IMR-90 (cell line): ENCODE results near the gene PPP1R9A. TPM values are rescaled to one million over a fixed set of nuclear protein-coding genes. Genes with fewer than 3 reads are reported as not detected.

Source experiments
- ATAC-seq: fragments of 200-7000 bp; cut with Tn5 transposase; 2 replicates; pipeline ENCODE4 v1.9.1; 2020; ENCODE audit warnings: low read depth, mild to moderate bottlenecking, moderate library complexity
- BruUV-seq: library from RNA; stranded (reverse); fragments of 400-500 nt; replicated peaks from 2 replicates; lab custom pipeline; 2021; lab: Mats Ljungman, UMichigan
- CTCF ChIA-PET: fragments of 300-600 bp; formaldehyde crosslinking; extraction: SDS; loops from one replicate; lab custom pipeline; 2021; ENCODE audit warnings: antibody characterized with exemption; lab: Yijun Ruan, JAX
- POLR2A ChIA-PET: fragments of 300-600 bp; sonication (Branson Sonifier 250); formaldehyde crosslinking; loops from one replicate; lab custom pipeline; 2022; ENCODE audit warnings: antibody characterized with exemption; ENCODE audit not compliant: unreplicated experiment; lab: Charles Lee
- DNase-seq: peaks from one replicate; pipeline ENCODE4 v3.0.0; 2013
- H2AFZ ChIP-seq: replicated peaks from 2 replicates; pipeline ENCODE3; 2013; ENCODE audit warnings: low read length, mild to moderate bottlenecking; ENCODE audit not compliant: poor library complexity
- H2AK5ac ChIP-seq: 2 replicates; pipeline ENCODE4 v1.6.1; 2013; ENCODE audit warnings: low read depth, low read length, inconsistent platforms
- H2AK9ac ChIP-seq: replicated peaks from 2 replicates; pipeline ENCODE3; 2013; ENCODE audit warnings: mild to moderate bottlenecking, low read depth, low read length, moderate library complexity; ENCODE audit not compliant: poor library complexity
- H2BK120ac ChIP-seq: 2 replicates; pipeline ENCODE4 v1.6.1; 2013; ENCODE audit warnings: low read depth, low read length, inconsistent platforms
- H2BK15ac ChIP-seq: 3 replicates; pipeline ENCODE4 v1.6.1; 2013; ENCODE audit warnings: low read depth, low read length, inconsistent platforms
- H2BK20ac ChIP-seq: 2 replicates; pipeline ENCODE4 v1.6.1; 2013; ENCODE audit warnings: low read depth, mild to moderate bottlenecking, inconsistent platforms, low read length, moderate library complexity
- H2BK5ac ChIP-seq: 2 replicates; pipeline ENCODE4 v1.6.1; 2013; ENCODE audit warnings: mild to moderate bottlenecking, low read depth, low read length, inconsistent platforms; ENCODE audit not compliant: poor library complexity, severe bottlenecking
- H3K14ac ChIP-seq: replicated peaks from 2 replicates; pipeline ENCODE4 v1.6.1; 2013; ENCODE audit warnings: low read depth, low read length, inconsistent platforms
- H3K18ac ChIP-seq: 2 replicates; pipeline ENCODE4 v1.6.1; 2013; ENCODE audit warnings: low read depth, low read length, control low read depth
- H3K23ac ChIP-seq: 2 replicates; pipeline ENCODE4 v1.6.1; 2013; ENCODE audit warnings: low read depth, low read length, inconsistent platforms
- H3K27ac ChIP-seq: 2 replicates; pipeline ENCODE4 v1.5.1; 2013; ENCODE audit warnings: mild to moderate bottlenecking, control low read depth, low read length; ENCODE audit not compliant: insufficient read depth
- H3K27me3 ChIP-seq: 2 replicates; pipeline ENCODE4 v1.6.1; 2013; ENCODE audit warnings: low read length; ENCODE audit not compliant: control insufficient read depth, insufficient read depth
- H3K36me3 ChIP-seq: 2 replicates; pipeline ENCODE4 v1.6.1; 2013; ENCODE audit warnings: low read length, mixed read lengths; ENCODE audit not compliant: control insufficient read depth, insufficient read depth
- H3K4ac ChIP-seq: 2 replicates; pipeline ENCODE4 v1.6.1; 2013; ENCODE audit warnings: low read depth, low read length, inconsistent platforms
- H3K4me1 ChIP-seq: 2 replicates; pipeline ENCODE4 v1.6.1; 2013; ENCODE audit warnings: low read length, mixed read lengths; ENCODE audit not compliant: control insufficient read depth, insufficient read depth
- H3K4me2 ChIP-seq: 2 replicates; pipeline ENCODE4 v1.6.1; 2013; ENCODE audit warnings: low read depth, mild to moderate bottlenecking, control low read depth, low read length, moderate library complexity
- H3K4me3 ChIP-seq: 2 replicates; pipeline ENCODE4 v1.5.1; 2013; ENCODE audit warnings: low read depth, mild to moderate bottlenecking, control low read depth, low read length, moderate library complexity; ENCODE audit not compliant: insufficient read depth
- H3K56ac ChIP-seq: 2 replicates; pipeline ENCODE4 v1.6.1; 2013; ENCODE audit warnings: low read length, inconsistent platforms; ENCODE audit not compliant: insufficient read depth; ENCODE audit errors: extremely low read depth
- H3K79me1 ChIP-seq, 2 experiments: 2 replicates each; pipeline ENCODE4 v1.6.1; 2013; ENCODE audit warnings: low read length in 2 of 2, inconsistent platforms in 1 of 2, low read depth in 1 of 2
- H3K9ac ChIP-seq: 2 replicates; pipeline ENCODE4 v1.6.1; 2013; ENCODE audit warnings: low read depth, low read length, control low read depth
- H3K9me1 ChIP-seq: 2 replicates; pipeline ENCODE4 v1.6.1; 2013; ENCODE audit warnings: low read length, inconsistent platforms; ENCODE audit not compliant: insufficient read depth
- H3K9me3 ChIP-seq: 2 replicates; pipeline ENCODE4 v1.6.1; 2013; ENCODE audit warnings: low read length; ENCODE audit not compliant: control insufficient read depth, insufficient read depth
- H4K20me1 ChIP-seq: 2 replicates; pipeline ENCODE4 v1.6.1; 2013; ENCODE audit warnings: low read length, inconsistent platforms; ENCODE audit not compliant: insufficient read depth
- H4K5ac ChIP-seq: 2 replicates; pipeline ENCODE4 v1.6.1; 2013; ENCODE audit warnings: mild to moderate bottlenecking, low read depth, low read length, control low read depth
- H4K8ac ChIP-seq, 2 experiments: 2 replicates each; pipeline ENCODE4 v1.6.1; 2013; ENCODE audit warnings: low read depth in 2 of 2, low read length in 2 of 2, control low read depth in 1 of 2, inconsistent platforms in 1 of 2
- H4K91ac ChIP-seq: 2 replicates; pipeline ENCODE4 v1.6.1; 2013; ENCODE audit warnings: low read depth, low read length, inconsistent platforms; ENCODE audit not compliant: insufficient read depth
- BHLHE40 ChIP-seq: fragments of 150-350 bp; IDR thresholded peaks from 2 replicates; pipeline ENCODE4 v1.6.1; 2016; ENCODE audit warnings: mild to moderate bottlenecking, low read depth, low read length
- CEBPB ChIP-seq: IDR thresholded peaks from 2 replicates; pipeline ENCODE4 v1.6.1; 2012; ENCODE audit warnings: low read depth, low read length, improper control_type of control experiment
- CHD1 ChIP-seq: IDR thresholded peaks from 2 replicates; pipeline ENCODE4 v1.6.1; 2012; ENCODE audit warnings: low read depth, low read length, improper control_type of control experiment
- FOS ChIP-seq: fragments of 150-350 bp; IDR thresholded peaks from 2 replicates; pipeline ENCODE4 v1.6.1; 2016; ENCODE audit warnings: low read depth, low read length
- MAFK ChIP-seq: IDR thresholded peaks from 2 replicates; pipeline ENCODE4 v1.6.1; 2012; ENCODE audit warnings: low read depth, low read length, improper control_type of control experiment
- MAZ ChIP-seq: IDR thresholded peaks from 2 replicates; pipeline ENCODE4 v1.6.1; 2012; ENCODE audit warnings: low read depth, mild to moderate bottlenecking, low read length, improper control_type of control experiment, moderate library complexity, borderline replicate concordance
- MXI1 ChIP-seq: IDR thresholded peaks from 2 replicates; pipeline ENCODE4 v1.6.1; 2012; ENCODE audit warnings: low read depth, mild to moderate bottlenecking, low read length, moderate library complexity, borderline replicate concordance
- NFE2L2 ChIP-seq: fragments of 150-350 bp; IDR thresholded peaks from 2 replicates; pipeline ENCODE4 v1.6.1; 2016; ENCODE audit warnings: low read depth, mild to moderate bottlenecking, low read length
- POLR2A ChIP-seq: IDR thresholded peaks from 2 replicates; pipeline ENCODE4 v1.6.1; 2012; ENCODE audit warnings: mild to moderate bottlenecking, low read depth, low read length
- RAD21 ChIP-seq: IDR thresholded peaks from 2 replicates; pipeline ENCODE4 v1.6.1; 2012; ENCODE audit warnings: low read length, improper control_type of control experiment
- RCOR1 ChIP-seq: IDR thresholded peaks from 2 replicates; pipeline ENCODE4 v1.6.1; 2012; ENCODE audit warnings: mild to moderate bottlenecking, low read length, improper control_type of control experiment; ENCODE audit not compliant: insufficient replicate concordance
- RFX5 ChIP-seq: IDR thresholded peaks from 2 replicates; pipeline ENCODE4 v1.8.0; 2012; ENCODE audit warnings: low read depth, mild to moderate bottlenecking, low read length, moderate library complexity
- SMC3 ChIP-seq: fragments of 150-350 bp; IDR thresholded peaks from 2 replicates; pipeline ENCODE4 v1.6.1; 2016; ENCODE audit warnings: low read depth, mild to moderate bottlenecking, antibody characterized with exemption, low read length, moderate library complexity
- WGBS, 2 experiments: methylation state at CpG; one replicate each; pipeline versions ENCODE4 v1.1.5 to v1.1.7; 2013; ENCODE audit warnings: missing lambda C conversion rate in 2 of 2; ENCODE audit not compliant: insufficient read length in 1 of 2; ENCODE audit errors: extremely low coverage in 2 of 2; 5-methylcytosine and 5-hydroxymethylcytosine counted together
- dilution Hi-C: fragments of 300-500 bp; cut with HindIII; formaldehyde crosslinking; loops from one replicate; pipeline ENCODE4 v1.14.3; 2018; ENCODE audit warnings: low sequenced_read_pairs; ENCODE audit not compliant: unreplicated experiment
- in situ Hi-C: fragments of 300-500 bp; cut with MboI; formaldehyde crosslinking; loops from 3 replicates; pipeline ENCODE4 v1.14.3; 2019; ENCODE audit warnings: low sequenced_read_pairs, inconsistent platforms, mixed read lengths
- intact Hi-C: fragments of 100-400 bp; cut with micrococcal nuclease; formaldehyde crosslinking; loops from 2 replicates; pipeline ENCODE4 v1.10.0; 2022
- polyA plus RNA-seq, 3 experiments: library from polyadenylated mRNA; depleted of rRNA; stranded (reverse); fragments of >200 nt; gene quantifications; 2 replicates each; pipeline ENCODE4 v1.2.3, GENCODE V29; 2012; ENCODE audit warnings: low replicate concordance in 1 of 3
- total RNA-seq: library from RNA; depleted of rRNA; stranded (reverse); fragments of >200 nt; gene quantifications from 2 replicates; pipeline ENCODE4 v1.2.3, GENCODE V29; 2012
- TF ChIP-seq, protein P1 (sequence below): conservative IDR thresholded peaks from 2 replicates; pipeline ENCODE4 v1.5.1; 2012; ENCODE audit warnings: mild to moderate bottlenecking, low read depth, low read length, improper control_type of control experiment
- TF ChIP-seq, protein P2 (sequence below): fragments of 150-350 bp; IDR thresholded peaks from 2 replicates; pipeline ENCODE4 v1.6.1; 2016; ENCODE audit warnings: low read depth, mild to moderate bottlenecking, low read length, moderate library complexity, borderline replicate concordance
- TF ChIP-seq, protein P3 (sequence below): fragments of 150-350 bp; IDR thresholded peaks from 2 replicates; pipeline ENCODE4 v1.6.1; 2017; ENCODE audit warnings: mild to moderate bottlenecking, antibody characterized with exemption, low read length, low read depth

The PPP1R9A gene
- total and polyA plus RNA-seq, 2 of the 4 experiments (the other 2 are of a cell fraction): not detected

DNA sequence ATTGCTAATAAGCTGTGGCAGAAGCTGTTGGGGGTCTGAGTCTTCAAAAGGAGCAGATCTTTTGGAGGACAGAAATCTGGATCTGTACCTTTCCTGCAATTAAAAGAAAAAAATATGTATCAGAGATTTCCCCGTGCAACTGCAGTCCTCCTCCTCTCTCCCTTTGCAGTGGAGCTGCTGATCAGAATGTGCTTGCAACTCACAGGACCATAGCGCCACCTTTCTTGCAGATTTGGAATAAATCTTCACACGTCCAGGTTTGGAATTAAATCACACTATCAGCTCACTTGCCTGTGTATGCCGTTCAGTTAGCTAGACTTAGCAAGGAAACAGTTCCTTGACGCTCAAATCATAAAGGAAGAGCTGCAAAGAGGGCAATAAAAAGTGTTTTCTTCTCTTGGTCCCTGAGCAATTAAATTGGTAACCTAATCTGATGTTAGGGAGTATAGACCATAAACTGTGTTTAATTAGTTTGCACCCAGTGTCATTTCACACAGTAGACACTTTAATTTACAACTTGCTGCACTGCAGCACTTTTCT, 339.5 kb downstream of the PPP1R9A start:
- Histone ChIP-seq H3K4me3 (no peak overlapping the region), H3K27me3 (peaks cover 4% of the 10 kb centered on the region), H4K91ac (no peak overlapping the region), H3K14ac (no peak overlapping the region), H3K4me1 (no peaks in the 10 kb centered on the region), H2BK120ac (no peak overlapping the region), H3K27ac (no peak overlapping the region), H2AFZ (no peak overlapping the region), H2BK20ac (no peak overlapping the region), H3K9ac (no peak overlapping the region), H3K18ac (no peak overlapping the region), H3K4ac (no peak overlapping the region), H3K9me1 (no peaks in the 10 kb centered on the region), H4K20me1 (no peaks in the 10 kb centered on the region), H2AK9ac (no peak overlapping the region), H2BK15ac (no peak overlapping the region), H3K79me1 (no peaks in the 10 kb centered on the region), H3K56ac (no peak overlapping the region), H4K8ac (no peak overlapping the region), H3K9me3 (no peaks in the 10 kb centered on the region), H3K4me2 (no peak overlapping the region), H3K36me3 (no peaks in the 10 kb centered on the region), H3K23ac (no peak overlapping the region), H4K5ac (no peak overlapping the region), H2AK5ac (no peak overlapping the region), H2BK5ac (no peak overlapping the region)
- BruUV-seq: no TSS peak
- CTCF ChIA-PET: interaction anchor here (0.7 to 1.6 kb wide), 5 partner anchors 19 to 810 kb away, joined by 3 to 8 read pairs (median 3); no protein-coding TSS in a partner anchor
- TF ChIP-seq, protein P1, sequence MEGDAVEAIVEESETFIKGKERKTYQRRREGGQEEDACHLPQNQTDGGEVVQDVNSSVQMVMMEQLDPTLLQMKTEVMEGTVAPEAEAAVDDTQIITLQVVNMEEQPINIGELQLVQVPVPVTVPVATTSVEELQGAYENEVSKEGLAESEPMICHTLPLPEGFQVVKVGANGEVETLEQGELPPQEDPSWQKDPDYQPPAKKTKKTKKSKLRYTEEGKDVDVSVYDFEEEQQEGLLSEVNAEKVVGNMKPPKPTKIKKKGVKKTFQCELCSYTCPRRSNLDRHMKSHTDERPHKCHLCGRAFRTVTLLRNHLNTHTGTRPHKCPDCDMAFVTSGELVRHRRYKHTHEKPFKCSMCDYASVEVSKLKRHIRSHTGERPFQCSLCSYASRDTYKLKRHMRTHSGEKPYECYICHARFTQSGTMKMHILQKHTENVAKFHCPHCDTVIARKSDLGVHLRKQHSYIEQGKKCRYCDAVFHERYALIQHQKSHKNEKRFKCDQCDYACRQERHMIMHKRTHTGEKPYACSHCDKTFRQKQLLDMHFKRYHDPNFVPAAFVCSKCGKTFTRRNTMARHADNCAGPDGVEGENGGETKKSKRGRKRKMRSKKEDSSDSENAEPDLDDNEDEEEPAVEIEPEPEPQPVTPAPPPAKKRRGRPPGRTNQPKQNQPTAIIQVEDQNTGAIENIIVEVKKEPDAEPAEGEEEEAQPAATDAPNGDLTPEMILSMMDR: peak; percentile 69
- TF ChIP-seq POLR2A: no peak
- no peak for TF ChIP-seq MXI1
- TF ChIP-seq MAFK: no peak
- TF ChIP-seq CEBPB: no peak
- TF ChIP-seq FOS: no peak
- no peak for TF ChIP-seq CHD1
- TF ChIP-seq RFX5: no peak
- TF ChIP-seq, protein P2, sequence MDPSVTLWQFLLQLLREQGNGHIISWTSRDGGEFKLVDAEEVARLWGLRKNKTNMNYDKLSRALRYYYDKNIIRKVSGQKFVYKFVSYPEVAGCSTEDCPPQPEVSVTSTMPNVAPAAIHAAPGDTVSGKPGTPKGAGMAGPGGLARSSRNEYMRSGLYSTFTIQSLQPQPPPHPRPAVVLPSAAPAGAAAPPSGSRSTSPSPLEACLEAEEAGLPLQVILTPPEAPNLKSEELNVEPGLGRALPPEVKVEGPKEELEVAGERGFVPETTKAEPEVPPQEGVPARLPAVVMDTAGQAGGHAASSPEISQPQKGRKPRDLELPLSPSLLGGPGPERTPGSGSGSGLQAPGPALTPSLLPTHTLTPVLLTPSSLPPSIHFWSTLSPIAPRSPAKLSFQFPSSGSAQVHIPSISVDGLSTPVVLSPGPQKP: no peak
- no peak for TF ChIP-seq RCOR1
- no peak for TF ChIP-seq NFE2L2
- no peak for TF ChIP-seq BHLHE40
- TF ChIP-seq MAZ: no peak
- peak; percentile 42 for TF ChIP-seq SMC3
- TF ChIP-seq RAD21: peak; percentile 72
- TF ChIP-seq, protein P3, sequence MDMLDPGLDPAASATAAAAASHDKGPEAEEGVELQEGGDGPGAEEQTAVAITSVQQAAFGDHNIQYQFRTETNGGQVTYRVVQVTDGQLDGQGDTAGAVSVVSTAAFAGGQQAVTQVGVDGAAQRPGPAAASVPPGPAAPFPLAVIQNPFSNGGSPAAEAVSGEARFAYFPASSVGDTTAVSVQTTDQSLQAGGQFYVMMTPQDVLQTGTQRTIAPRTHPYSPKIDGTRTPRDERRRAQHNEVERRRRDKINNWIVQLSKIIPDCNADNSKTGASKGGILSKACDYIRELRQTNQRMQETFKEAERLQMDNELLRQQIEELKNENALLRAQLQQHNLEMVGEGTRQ: no peak
- intact Hi-C loops: loop anchor here (1.0 to 5.0 kb wide), 3 partner anchors 230 to 960 kb away; no protein-coding TSS in a partner anchor
- DNase-seq: peak; percentile 62
- in situ Hi-C loops: loop anchor here (25.0 kb wide), 1 partner anchor 985 kb away; no protein-coding TSS in a partner anchor
- dilution Hi-C loops: no loop called here
- ATAC-seq: peak; percentile 76
- no CpG with 5 or more reads among the region's 5 CpGs for WGBS, 2 experiments
- POLR2A ChIA-PET: interaction anchor here (0.6 kb wide), 1 partner anchor 22 kb away, joined by 4 read pairs; no protein-coding TSS in a partner anchor
